Measurements from ENCODE around the gene CHI3L2.

GRCh38 chr1:111222308-111223125 is 5.0 kb upstream of the CHI3L2 start:
- TF ChIP-seq TAF1 (IDR thresholded peaks at IDR 0.05; ENCODE audit: borderline replicate concordance, insufficient read depth, low read length) (no peak), REST (IDR thresholded peaks at IDR 0.05; ENCODE audit: insufficient read depth in 1 of 2, low read depth in 2 of 2, low read length in 2 of 2) (no peak), POLR2AphosphoS5 (IDR thresholded peaks at IDR 0.05; ENCODE audit: low read depth, low read length) (no peak), SIN3A (IDR thresholded peaks at IDR 0.05; ENCODE audit: borderline replicate concordance, insufficient read depth, low read length) (no peak)
